ENCODE measurements around the gene PCDH12.

PCDH12 gene

DNA sequence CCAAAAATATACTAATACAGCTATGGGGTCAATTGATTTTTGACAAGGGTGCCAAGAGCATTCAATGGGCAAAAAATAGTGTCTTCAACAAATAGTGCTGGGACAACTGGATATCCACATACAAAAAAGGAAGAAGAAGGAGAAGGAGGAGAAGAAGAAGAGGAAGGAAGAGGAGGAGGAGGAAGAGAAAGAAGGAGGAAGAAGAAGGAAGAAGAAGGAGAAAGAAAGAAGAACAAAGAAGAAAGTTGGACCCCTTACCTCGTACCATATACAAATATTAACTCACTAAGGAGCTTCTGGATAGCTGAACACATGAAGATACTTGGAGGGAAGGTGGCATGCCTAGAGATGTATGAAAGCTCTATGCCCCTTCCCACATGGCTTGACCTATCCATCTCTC, 51.5 kb downstream of the PCDH12 start:
- no peak for FAIRE-seq

DNA sequence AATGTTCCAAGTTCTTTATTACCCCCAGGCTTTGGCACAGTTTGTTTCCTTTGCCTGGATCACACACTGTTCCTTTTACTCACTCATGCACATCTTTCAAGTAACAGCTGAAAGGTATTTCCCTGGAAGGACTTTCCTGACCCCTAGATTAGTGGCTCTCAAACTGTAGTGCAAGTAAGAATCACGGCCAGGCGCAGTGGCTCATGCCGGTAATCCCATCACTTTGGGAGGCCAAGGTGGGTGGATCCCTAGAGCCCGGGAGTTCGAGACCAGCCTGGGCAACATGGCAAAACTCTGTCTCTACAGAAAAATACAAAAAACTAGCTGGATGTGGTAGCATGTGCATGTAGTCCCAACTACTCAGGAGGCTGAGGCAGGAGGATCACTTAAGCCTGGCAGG, 53.5 kb downstream of the PCDH12 start:
- no peak for FAIRE-seq

DNA sequence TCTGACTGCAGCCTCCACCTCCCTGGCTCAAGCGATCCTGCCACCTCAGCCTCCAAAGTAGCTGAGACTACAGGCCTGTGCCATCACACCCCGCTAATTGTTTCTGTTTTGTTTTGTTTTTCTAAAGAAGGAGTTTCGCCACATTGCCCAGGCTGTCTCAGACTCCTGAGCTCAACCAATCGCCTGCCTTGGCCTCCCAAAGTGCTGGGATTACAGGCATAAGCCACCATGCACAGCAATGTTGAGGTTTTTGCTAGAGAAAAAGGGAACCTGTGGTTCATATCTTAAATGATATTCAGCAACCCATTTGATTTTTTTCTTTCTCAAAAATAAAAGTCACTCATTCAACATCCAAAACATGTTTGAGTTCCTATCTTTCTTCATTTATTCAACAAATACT, 54.7 kb downstream of the PCDH12 start:
- no peak for FAIRE-seq

DNA sequence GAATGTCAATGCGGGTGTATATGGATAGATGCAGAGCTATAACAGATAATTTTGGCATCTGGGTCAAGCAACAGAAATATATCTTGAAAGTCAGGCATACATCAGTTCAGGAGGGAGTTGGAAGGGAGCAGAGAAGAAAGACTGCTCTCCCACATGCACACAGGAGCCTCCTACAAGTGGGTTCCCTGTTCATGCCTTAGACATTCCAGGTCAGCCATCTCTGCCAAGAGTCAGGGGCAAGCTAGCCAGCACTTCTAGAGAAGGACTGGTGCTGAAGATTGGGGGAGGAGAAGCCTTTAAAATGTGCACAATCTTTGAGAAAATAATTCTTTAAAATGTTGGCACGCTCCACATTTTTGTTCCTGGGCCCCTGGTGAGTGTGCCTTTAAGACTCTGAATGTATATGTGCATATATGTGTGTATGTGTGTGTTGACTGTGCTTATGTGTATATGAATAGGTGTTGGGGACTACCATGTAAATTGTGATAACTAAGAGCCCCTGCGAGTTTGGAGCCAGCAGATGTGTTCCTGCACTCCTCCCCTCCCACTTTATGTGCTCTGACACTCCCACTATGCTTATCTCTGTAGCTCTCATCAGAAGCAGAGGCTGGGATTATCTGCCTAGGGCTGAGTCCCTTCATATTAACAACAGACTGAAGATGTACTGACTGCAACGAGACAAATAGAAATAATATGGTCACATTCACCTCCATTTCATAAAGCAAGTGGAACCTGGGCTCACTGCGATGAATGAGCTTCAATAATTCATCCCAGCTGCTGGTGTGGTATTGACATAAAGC, 55.8 kb downstream of the PCDH12 start:
- FAIRE-seq, result no peak

DNA sequence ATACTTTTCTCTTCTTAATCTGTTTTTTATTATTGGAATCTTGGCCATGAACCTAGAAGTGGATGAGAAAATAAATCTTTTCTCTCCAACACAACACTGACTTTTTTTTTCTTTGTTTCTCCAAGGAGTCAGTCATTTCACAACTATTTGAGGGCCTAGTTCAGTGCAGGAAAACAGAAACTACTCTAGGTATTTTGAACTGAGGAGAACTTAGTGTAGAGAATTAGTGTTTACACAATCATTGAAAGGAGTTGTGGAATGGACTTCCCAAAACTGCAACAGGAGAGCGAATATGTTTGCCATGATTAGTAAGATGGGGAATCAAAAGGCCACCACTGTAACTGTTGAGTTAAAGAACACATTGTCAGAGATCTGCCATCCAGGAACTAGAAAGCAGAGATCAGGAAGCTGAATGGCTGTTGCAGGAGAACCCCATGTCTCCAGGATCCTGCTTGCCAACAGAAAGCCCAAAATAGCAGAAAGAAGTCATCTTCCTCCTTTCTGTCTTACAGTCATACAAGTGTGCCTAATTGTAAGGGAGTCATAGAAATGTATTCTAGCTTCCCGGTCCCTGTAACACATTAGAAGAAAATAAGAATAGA, 59.5 kb downstream of the PCDH12 start:
- no peak for FAIRE-seq

DNA sequence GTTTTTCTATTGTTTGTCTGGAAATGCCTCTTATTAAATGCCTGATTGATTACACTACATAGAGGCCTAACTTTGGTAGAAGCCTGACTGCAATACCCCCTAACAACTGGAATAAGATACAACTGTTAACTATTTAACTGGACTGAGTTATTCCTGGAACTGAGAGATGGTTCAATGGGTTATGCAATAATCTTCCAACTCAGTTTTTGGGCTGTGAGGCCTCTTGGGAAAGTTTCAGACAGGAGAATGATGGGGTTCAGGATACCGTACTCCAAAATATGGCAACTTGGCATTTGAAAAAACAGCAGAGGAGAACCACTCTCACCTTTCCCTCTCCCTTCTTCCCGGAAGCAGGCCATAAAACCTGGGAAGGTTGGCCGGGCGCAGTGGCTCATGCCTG, 60.6 kb downstream of the PCDH12 start:
- FAIRE-seq, result no peak

Measured in G401.6 (cell line).